Trophoblast cell (in vitro differentiated cells and primary cell): ENCODE data around the gene EGLN3.
"Not testable (repeated sequence)": the region's sequence is repeated elsewhere in the genome, so short reads cannot be mapped to it uniquely, and the experiment has no call there.

ENCODE experiments used
- DNase-seq, 2 donors: peaks; one replicate each; pipeline ENCODE4 v3.0.0-alpha.2; 2016
- H2AFZ ChIP-seq: 2 replicates; pipeline ENCODE4 v1.6.1; 2013; ENCODE audit warnings: low read length, moderate library complexity, mild to moderate bottlenecking; ENCODE audit not compliant: insufficient read depth, poor library complexity
- H2AK5ac ChIP-seq: 2 replicates; pipeline ENCODE4 v1.6.1; 2013; ENCODE audit warnings: mild to moderate bottlenecking, low read length
- H2BK120ac ChIP-seq: 2 replicates; pipeline ENCODE4 v1.6.1; 2013; ENCODE audit warnings: low read length, mild to moderate bottlenecking, moderate library complexity; ENCODE audit not compliant: insufficient read depth, poor library complexity
- H2BK12ac ChIP-seq: 2 replicates; pipeline ENCODE4 v1.6.1; 2013; ENCODE audit warnings: mild to moderate bottlenecking, low read length, moderate library complexity
- H2BK5ac ChIP-seq: 2 replicates; pipeline ENCODE4 v1.6.1; 2013; ENCODE audit warnings: low read length, low read depth, moderate library complexity, mild to moderate bottlenecking; ENCODE audit not compliant: poor library complexity
- H3K14ac ChIP-seq: 2 replicates; pipeline ENCODE4 v1.6.1; 2013; ENCODE audit warnings: mild to moderate bottlenecking, low read length
- H3K18ac ChIP-seq: 2 replicates; pipeline ENCODE4 v1.6.1; 2013; ENCODE audit warnings: mild to moderate bottlenecking, low read length
- H3K23ac ChIP-seq: 2 replicates; pipeline ENCODE4 v1.6.1; 2013; ENCODE audit warnings: low read length
- H3K27ac ChIP-seq: 2 replicates; pipeline ENCODE4 v1.5.1; 2013; ENCODE audit warnings: low read depth, mild to moderate bottlenecking, inconsistent platforms, low read length, moderate library complexity
- H3K27me3 ChIP-seq: 2 replicates; pipeline ENCODE4 v1.6.1; 2013; ENCODE audit warnings: inconsistent platforms, mild to moderate bottlenecking, low read length, moderate library complexity; ENCODE audit not compliant: insufficient read depth
- H3K36me3 ChIP-seq, 2 experiments: 1 replicate in 1 of 2; 2 replicates in 1 of 2; pipeline ENCODE4 v1.6.1; 2013; ENCODE audit warnings: low read length in 2 of 2, mild to moderate bottlenecking in 2 of 2, moderate library complexity in 1 of 2; ENCODE audit not compliant: insufficient read depth in 2 of 2, control insufficient read depth in 1 of 2
- H3K4ac ChIP-seq: 2 replicates; pipeline ENCODE4 v1.6.1; 2013; ENCODE audit warnings: low read depth, mild to moderate bottlenecking, low read length, moderate library complexity
- H3K4me1 ChIP-seq, 2 experiments: 1 replicate in 1 of 2; 2 replicates in 1 of 2; pipeline ENCODE4 v1.6.1; 2013; ENCODE audit warnings: low read length in 2 of 2, mild to moderate bottlenecking in 2 of 2, moderate library complexity in 1 of 2; ENCODE audit not compliant: insufficient read depth in 2 of 2, control insufficient read depth in 1 of 2
- H3K4me2 ChIP-seq: 2 replicates; pipeline ENCODE4 v1.6.1; 2013; ENCODE audit warnings: inconsistent platforms, mild to moderate bottlenecking, low read length, moderate library complexity
- H3K4me3 ChIP-seq: 2 replicates; pipeline ENCODE4 v1.5.1; 2013; ENCODE audit warnings: mild to moderate bottlenecking, low read depth, low read length, inconsistent platforms
- H3K79me1 ChIP-seq: one replicate; pipeline ENCODE4 v1.6.1; 2013; ENCODE audit warnings: low read length
- H3K79me2 ChIP-seq: 2 replicates; pipeline ENCODE4 v1.6.1; 2013; ENCODE audit warnings: low read length, mild to moderate bottlenecking; ENCODE audit not compliant: control insufficient read depth, insufficient read depth, poor library complexity
- H3K9ac ChIP-seq: 2 replicates; pipeline ENCODE4 v1.6.1; 2013; ENCODE audit warnings: mild to moderate bottlenecking, low read length
- H3K9me3 ChIP-seq: 2 replicates; pipeline ENCODE4 v1.6.1; 2013; ENCODE audit warnings: low read depth, mild to moderate bottlenecking, control low read depth, inconsistent platforms, low read length; ENCODE audit not compliant: insufficient read depth
- H4K12ac ChIP-seq: 2 replicates; pipeline ENCODE4 v1.6.1; 2013; ENCODE audit warnings: low read depth, mild to moderate bottlenecking, low read length, moderate library complexity
- H4K8ac ChIP-seq: 2 replicates; pipeline ENCODE4 v1.6.1; 2013; ENCODE audit warnings: low read depth, mild to moderate bottlenecking, low read length, moderate library complexity
- H4K91ac ChIP-seq: one replicate; pipeline ENCODE4 v1.6.1; 2013; ENCODE audit warnings: low read depth, mild to moderate bottlenecking, low read length, moderate library complexity
- WGBS: extraction: QIAGEN DNeasy Blood & Tissue Kit; methylation state at CpG from one replicate; pipeline ENCODE4 v1.1.7; 2013; ENCODE audit warnings: missing lambda C conversion rate; ENCODE audit not compliant: insufficient read length, insufficient coverage; ENCODE audit errors: extremely low coverage; 5-methylcytosine and 5-hydroxymethylcytosine counted together

EGLN3 gene

DNA sequence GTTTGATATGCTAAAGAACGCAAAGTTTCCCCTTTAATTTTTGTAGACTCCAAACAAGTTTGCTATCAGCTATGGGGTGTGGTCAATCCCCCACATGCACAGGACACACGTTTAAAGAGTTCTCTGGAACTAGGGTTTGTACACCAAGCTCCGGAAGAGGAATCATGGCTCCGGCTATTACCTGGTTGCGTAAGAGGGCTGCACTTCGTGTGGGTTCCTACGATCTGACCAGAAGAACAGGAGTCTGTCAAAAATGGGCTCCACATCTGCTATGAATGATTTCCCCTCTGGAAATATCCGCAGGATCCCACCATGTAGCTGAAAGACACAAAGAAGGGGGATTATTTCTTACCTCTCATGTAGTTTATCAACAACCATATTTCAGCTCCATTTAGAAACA lies 22.0 kb downstream of the EGLN3 start:
- Histone ChIP-seq H2BK5ac (no peak overlapping the region), H3K18ac (no peak overlapping the region), H2AFZ (no peak overlapping the region), H2BK120ac (peak overlapping the region; percentile 54), H3K14ac (no peak overlapping the region), H4K91ac (no peak overlapping the region), H3K36me3 (no peaks in the 10 kb centered on the region), H2AK5ac (no peak overlapping the region), H3K27ac (no peak overlapping the region), H4K12ac (no peak overlapping the region), H3K4me1 (peaks cover 0 to 6% of the 10 kb centered on the region in 2 experiments), H4K8ac (no peak overlapping the region), H3K23ac (no peak overlapping the region), H3K27me3 (no peaks in the 10 kb centered on the region), H3K9me3 (no peaks in the 10 kb centered on the region), H2BK12ac (no peak overlapping the region), H3K79me2 (no peaks in the 10 kb centered on the region), H3K9ac (no peak overlapping the region), H3K79me1 (no peaks in the 10 kb centered on the region), H3K4me2 (no peak overlapping the region), H3K4me3 (no peak overlapping the region), H3K4ac (no peak overlapping the region)
- no CpG with 5 or more reads among the region's 8 CpGs for WGBS
- DNase-seq = no peak

DNA sequence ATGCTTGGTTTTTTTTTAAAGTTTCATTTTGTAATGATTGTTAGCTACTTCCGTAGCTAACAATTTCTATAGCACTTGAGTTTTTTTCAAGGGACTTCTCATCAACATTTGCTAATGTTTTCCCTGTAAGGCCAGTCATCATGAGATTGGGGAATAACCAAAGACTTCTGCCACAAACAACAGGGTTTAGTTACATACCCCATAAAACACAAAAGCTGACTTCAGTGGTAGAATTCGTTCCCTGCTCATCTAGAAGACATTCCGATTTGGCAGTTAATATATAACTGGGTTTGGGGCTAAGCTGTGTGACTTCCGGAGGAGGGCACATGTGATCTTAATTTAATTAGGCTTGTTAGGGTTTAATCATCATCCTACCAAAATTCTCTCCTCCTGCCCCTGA lies 22.9 kb downstream of the EGLN3 start:
- WGBS = no CpG with 5 or more reads among the region's 4 CpGs
- Histone ChIP-seq H3K9me3 (no peaks in the 10 kb centered on the region), H2BK5ac (no peak overlapping the region), H4K91ac (no peak overlapping the region), H3K27ac (no peak overlapping the region), H4K8ac (no peak overlapping the region), H3K4me3 (no peak overlapping the region), H3K9ac (no peak overlapping the region), H3K23ac (no peak overlapping the region), H3K79me2 (no peaks in the 10 kb centered on the region), H2AFZ (no peak overlapping the region), H3K36me3 (no peaks in the 10 kb centered on the region), H3K27me3 (no peaks in the 10 kb centered on the region), H3K4me2 (no peak overlapping the region), H2BK12ac (no peak overlapping the region), H2AK5ac (no peak overlapping the region), H2BK120ac (no peak overlapping the region), H3K14ac (no peak overlapping the region), H3K79me1 (no peaks in the 10 kb centered on the region), H3K4ac (no peak overlapping the region), H4K12ac (no peak overlapping the region), H3K4me1 (peaks cover 0 to 5% of the 10 kb centered on the region in 2 experiments), H3K18ac (no peak overlapping the region)
- DNase-seq = no peak

DNA sequence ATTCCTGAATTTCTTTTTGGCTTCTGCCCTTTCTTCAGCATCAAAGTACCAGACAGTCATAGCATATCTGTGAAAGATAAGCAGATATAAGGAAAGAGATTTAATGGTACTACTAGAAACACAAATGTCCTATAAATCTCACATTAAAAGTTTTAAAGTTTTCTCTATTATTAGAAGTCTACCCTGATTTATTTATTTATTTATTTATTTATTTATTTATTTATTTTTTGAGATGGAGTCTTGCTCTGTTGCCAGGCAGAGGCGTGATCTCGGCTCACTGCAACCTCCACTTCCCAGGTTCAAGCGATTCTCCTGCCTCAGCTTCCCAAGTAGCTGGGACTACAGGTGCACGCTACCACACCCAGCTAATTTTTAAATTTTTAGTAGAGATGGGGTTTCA lies 23.9 kb downstream of the EGLN3 start:
- not testable (repeated sequence) for H4K12ac ChIP-seq, H2BK12ac ChIP-seq, H3K9ac ChIP-seq, H3K14ac ChIP-seq, H3K23ac ChIP-seq, H4K8ac ChIP-seq, H4K91ac ChIP-seq, H3K4me1 ChIP-seq, H3K79me2 ChIP-seq, H3K4me2 ChIP-seq, H3K18ac ChIP-seq, H3K9me3 ChIP-seq, H3K4me3 ChIP-seq, H3K36me3 ChIP-seq, H2AFZ ChIP-seq, H3K79me1 ChIP-seq, H3K27ac ChIP-seq, H3K27me3 ChIP-seq, H2AK5ac ChIP-seq, H3K4ac ChIP-seq, DNase-seq, H2BK120ac ChIP-seq, H2BK5ac ChIP-seq
- no CpG with 5 or more reads among the region's 4 CpGs for WGBS

DNA sequence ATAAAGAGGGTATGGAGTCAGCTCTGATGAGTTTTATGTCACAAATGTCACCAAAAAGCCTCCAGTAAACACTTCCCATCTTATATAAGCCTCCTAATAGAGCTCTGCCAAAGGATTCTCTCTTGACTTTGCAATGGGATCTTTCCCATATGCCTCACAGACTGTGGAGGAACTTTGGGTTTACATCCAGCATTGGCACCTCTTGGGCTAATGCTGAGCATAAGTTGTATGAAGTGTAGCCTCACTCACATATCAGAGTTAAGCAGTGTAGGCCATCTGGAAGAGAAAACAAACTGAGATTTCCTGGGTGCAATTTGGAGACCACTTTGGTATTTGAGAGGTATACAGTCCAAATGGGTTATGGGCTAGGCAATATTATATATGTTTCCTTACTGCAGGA lies 24.9 kb downstream of the EGLN3 start:
- Histone ChIP-seq H2BK5ac (no peak overlapping the region), H3K4me2 (no peak overlapping the region), H3K4me1 (peaks cover 0 to 3% of the 10 kb centered on the region in 2 experiments), H4K8ac (no peak overlapping the region), H2BK120ac (no peak overlapping the region), H3K79me1 (no peaks in the 10 kb centered on the region), H3K23ac (no peak overlapping the region), H2AFZ (no peak overlapping the region), H4K91ac (no peak overlapping the region), H3K4me3 (no peak overlapping the region), H3K27ac (no peak overlapping the region), H2AK5ac (no peak overlapping the region), H3K18ac (no peak overlapping the region), H3K79me2 (no peaks in the 10 kb centered on the region), H3K36me3 (no peaks in the 10 kb centered on the region), H2BK12ac (no peak overlapping the region), H3K27me3 (no peaks in the 10 kb centered on the region), H3K14ac (no peak overlapping the region), H4K12ac (no peak overlapping the region), H3K9me3 (no peaks in the 10 kb centered on the region), H3K9ac (no peak overlapping the region), H3K4ac (no peak overlapping the region)
- DNase-seq = no peak
